Liver (tissue), 3 donors: ENCODE data around the gene MSANTD7.

Experiments
- EGR1 ChIP-seq, 2 donors: IDR thresholded peaks; 2 replicates each; pipeline ENCODE4 v1.6.1; 2016 to 2018; ENCODE audit warnings: antibody characterized with exemption in 2 of 2, low read depth in 2 of 2
- HNF4G ChIP-seq: IDR thresholded peaks from 2 replicates; pipeline ENCODE4 v1.6.1; 2016; ENCODE audit warnings: antibody characterized with exemption
- JUND ChIP-seq, 2 donors: IDR thresholded peaks; 2 replicates each; pipeline ENCODE4 v1.6.1; 2016; ENCODE audit warnings: antibody characterized with exemption in 2 of 2
- NR2F2 ChIP-seq: IDR thresholded peaks from 2 replicates; pipeline ENCODE4 v1.6.1; 2016; ENCODE audit warnings: antibody characterized with exemption
- RAD21 ChIP-seq, 2 donors: IDR thresholded peaks; 2 replicates each; pipeline ENCODE4 v1.6.1; 2016; ENCODE audit warnings: antibody characterized with exemption in 2 of 2, mild to moderate bottlenecking in 2 of 2
- SP1 ChIP-seq: IDR thresholded peaks from 2 replicates; pipeline ENCODE4 v1.6.1; 2018; ENCODE audit warnings: antibody characterized with exemption, mild to moderate bottlenecking
- TAF1 ChIP-seq: conservative IDR thresholded peaks from 2 replicates; pipeline ENCODE4 v1.6.1; 2016; ENCODE audit warnings: antibody characterized with exemption, mild to moderate bottlenecking
- YY1 ChIP-seq: IDR thresholded peaks from 2 replicates; pipeline ENCODE4 v1.6.1; 2016; ENCODE audit warnings: antibody characterized with exemption, mild to moderate bottlenecking
- TF ChIP-seq, protein P1 (sequence below): IDR thresholded peaks from 2 replicates; pipeline ENCODE4 v1.6.1; 2016; ENCODE audit warnings: antibody characterized with exemption, mild to moderate bottlenecking
- TF ChIP-seq, protein P2 (sequence below): fragments of 150-350 bp; IDR thresholded peaks from 2 replicates; pipeline ENCODE4 v1.5.1; 2017; ENCODE audit warnings: improper control_type of control experiment, low read depth, low read length; ENCODE audit not compliant: missing input control
- TF ChIP-seq, protein P3 (sequence below): IDR thresholded peaks from 2 replicates; pipeline ENCODE4 v1.6.1; 2016; ENCODE audit warnings: antibody characterized with exemption
- TF ChIP-seq, protein P4 (sequence below): IDR thresholded peaks from 2 replicates; pipeline ENCODE4 v1.6.1; 2016; ENCODE audit warnings: antibody characterized with exemption
- donor health status: healthy.
- donor health status: healthy.

DNA sequence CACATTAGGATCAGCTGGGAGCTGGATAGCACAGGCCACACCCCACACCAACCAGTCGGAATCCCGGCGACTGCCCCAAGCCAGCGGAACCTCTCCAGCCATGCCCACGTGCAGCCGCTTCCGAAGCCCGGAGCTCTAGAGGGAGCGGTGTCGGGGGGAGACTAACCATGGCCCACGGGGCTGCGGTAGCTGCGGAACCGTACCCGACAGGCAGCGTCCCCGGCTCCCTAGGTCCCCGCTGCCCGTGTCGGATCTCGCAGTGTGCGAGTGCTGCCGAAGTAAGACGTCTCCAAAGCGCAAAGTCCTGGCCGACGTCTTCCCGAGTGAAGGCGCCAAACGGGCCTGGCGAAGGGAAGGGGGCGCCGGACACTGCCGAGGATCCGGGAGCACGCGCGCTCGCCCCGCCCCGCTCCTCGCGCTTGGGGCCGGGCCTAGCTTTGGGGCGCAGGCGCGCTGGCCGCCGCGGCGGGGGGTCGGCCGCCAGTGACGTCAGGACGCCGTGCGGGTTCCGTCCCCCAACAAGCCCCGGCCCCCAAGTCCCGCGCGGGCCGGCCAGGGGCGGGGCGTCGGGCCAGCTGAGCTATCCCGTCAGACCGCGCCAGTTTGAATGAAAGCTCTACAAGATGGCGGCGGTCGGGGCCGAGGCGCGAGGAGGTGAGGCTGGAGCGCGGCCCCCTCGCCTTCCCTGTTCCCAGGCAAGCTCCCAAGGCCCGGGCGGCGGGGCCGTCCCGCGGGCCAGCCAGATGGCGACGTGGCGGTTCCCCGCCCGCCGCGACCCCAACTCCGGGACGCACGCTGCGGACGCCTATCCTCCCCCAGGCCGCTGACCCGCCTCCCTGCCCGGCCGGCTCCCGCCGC is 40.4 kb downstream of the MSANTD7 start, which contains the start of gene SUV39H2:
- TF ChIP-seq, protein P1, sequence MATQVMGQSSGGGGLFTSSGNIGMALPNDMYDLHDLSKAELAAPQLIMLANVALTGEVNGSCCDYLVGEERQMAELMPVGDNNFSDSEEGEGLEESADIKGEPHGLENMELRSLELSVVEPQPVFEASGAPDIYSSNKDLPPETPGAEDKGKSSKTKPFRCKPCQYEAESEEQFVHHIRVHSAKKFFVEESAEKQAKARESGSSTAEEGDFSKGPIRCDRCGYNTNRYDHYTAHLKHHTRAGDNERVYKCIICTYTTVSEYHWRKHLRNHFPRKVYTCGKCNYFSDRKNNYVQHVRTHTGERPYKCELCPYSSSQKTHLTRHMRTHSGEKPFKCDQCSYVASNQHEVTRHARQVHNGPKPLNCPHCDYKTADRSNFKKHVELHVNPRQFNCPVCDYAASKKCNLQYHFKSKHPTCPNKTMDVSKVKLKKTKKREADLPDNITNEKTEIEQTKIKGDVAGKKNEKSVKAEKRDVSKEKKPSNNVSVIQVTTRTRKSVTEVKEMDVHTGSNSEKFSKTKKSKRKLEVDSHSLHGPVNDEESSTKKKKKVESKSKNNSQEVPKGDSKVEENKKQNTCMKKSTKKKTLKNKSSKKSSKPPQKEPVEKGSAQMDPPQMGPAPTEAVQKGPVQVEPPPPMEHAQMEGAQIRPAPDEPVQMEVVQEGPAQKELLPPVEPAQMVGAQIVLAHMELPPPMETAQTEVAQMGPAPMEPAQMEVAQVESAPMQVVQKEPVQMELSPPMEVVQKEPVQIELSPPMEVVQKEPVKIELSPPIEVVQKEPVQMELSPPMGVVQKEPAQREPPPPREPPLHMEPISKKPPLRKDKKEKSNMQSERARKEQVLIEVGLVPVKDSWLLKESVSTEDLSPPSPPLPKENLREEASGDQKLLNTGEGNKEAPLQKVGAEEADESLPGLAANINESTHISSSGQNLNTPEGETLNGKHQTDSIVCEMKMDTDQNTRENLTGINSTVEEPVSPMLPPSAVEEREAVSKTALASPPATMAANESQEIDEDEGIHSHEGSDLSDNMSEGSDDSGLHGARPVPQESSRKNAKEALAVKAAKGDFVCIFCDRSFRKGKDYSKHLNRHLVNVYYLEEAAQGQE: peak; percentile 92
- TF ChIP-seq, protein P2, sequence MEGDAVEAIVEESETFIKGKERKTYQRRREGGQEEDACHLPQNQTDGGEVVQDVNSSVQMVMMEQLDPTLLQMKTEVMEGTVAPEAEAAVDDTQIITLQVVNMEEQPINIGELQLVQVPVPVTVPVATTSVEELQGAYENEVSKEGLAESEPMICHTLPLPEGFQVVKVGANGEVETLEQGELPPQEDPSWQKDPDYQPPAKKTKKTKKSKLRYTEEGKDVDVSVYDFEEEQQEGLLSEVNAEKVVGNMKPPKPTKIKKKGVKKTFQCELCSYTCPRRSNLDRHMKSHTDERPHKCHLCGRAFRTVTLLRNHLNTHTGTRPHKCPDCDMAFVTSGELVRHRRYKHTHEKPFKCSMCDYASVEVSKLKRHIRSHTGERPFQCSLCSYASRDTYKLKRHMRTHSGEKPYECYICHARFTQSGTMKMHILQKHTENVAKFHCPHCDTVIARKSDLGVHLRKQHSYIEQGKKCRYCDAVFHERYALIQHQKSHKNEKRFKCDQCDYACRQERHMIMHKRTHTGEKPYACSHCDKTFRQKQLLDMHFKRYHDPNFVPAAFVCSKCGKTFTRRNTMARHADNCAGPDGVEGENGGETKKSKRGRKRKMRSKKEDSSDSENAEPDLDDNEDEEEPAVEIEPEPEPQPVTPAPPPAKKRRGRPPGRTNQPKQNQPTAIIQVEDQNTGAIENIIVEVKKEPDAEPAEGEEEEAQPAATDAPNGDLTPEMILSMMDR: no peak
- TF ChIP-seq, protein P3, sequence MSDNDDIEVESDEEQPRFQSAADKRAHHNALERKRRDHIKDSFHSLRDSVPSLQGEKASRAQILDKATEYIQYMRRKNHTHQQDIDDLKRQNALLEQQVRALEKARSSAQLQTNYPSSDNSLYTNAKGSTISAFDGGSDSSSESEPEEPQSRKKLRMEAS: peak; percentile 53
- no peak for TF ChIP-seq JUND (IDR thresholded peaks at IDR 0.05)
- TF ChIP-seq, protein P4, sequence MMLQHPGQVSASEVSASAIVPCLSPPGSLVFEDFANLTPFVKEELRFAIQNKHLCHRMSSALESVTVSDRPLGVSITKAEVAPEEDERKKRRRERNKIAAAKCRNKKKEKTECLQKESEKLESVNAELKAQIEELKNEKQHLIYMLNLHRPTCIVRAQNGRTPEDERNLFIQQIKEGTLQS: no peak
- TF ChIP-seq SP1: no peak
- TF ChIP-seq HNF4G: no peak
- no peak for TF ChIP-seq NR2F2
- TF ChIP-seq YY1: peak; percentile 93
- no peak for TF ChIP-seq RAD21 (IDR thresholded peaks at IDR 0.05)
- TF ChIP-seq EGR1 (IDR thresholded peaks at IDR 0.05; ENCODE audit: low read depth in 2 of 2): no peak
- TF ChIP-seq TAF1: no peak
